ENCODE data around the gene CILP. TPM values are rescaled to one million over a fixed set of nuclear protein-coding genes. Genes with fewer than 3 reads are reported as not detected.
"Not testable (repeated sequence)": the region's sequence is repeated elsewhere in the genome, so short reads cannot be mapped to it uniquely, and the experiment has no call there.

CILP gene
- 10 to 100 TPM in 11 of 12 donors, not detected in 1; 13.6 to 41.8 (median 20.2) TPM for polyA plus RNA-seq (ENCODE audit: insufficient read length in 12 of 12)
- long read RNA-seq, donor 1: 0 reads
- long read RNA-seq, donor 2, full-length matches to known transcripts: 12 of 12 reads
- long read RNA-seq, donor 2, partial matches to known transcripts: 0 of 12 reads
- long read RNA-seq, donor 2, other reads (novel, unspliced or antisense): 0 of 12 reads
- long read RNA-seq, donor 3, full-length matches to known transcripts: 1 of 1 reads
- long read RNA-seq, donor 3, partial matches to known transcripts: 0 of 1 reads
- long read RNA-seq, donor 3, other reads (novel, unspliced or antisense): 0 of 1 reads
- long read RNA-seq, donor 4, full-length matches to known transcripts: 7 of 7 reads
- long read RNA-seq, donor 4, partial matches to known transcripts: 0 of 7 reads
- long read RNA-seq, donor 4, other reads (novel, unspliced or antisense): 0 of 7 reads
- long read RNA-seq, donor 5, full-length matches to known transcripts: 10 of 17 reads
- long read RNA-seq, donor 5, partial matches to known transcripts: 7 of 17 reads
- long read RNA-seq, donor 5, other reads (novel, unspliced or antisense): 0 of 17 reads
- long read RNA-seq, donor 6, full-length matches to known transcripts: 2 of 2 reads
- long read RNA-seq, donor 6, partial matches to known transcripts: 0 of 2 reads
- long read RNA-seq, donor 6, other reads (novel, unspliced or antisense): 0 of 2 reads
- long read RNA-seq, donor 7, full-length matches to known transcripts: 2 of 2 reads
- long read RNA-seq, donor 7, partial matches to known transcripts: 0 of 2 reads
- long read RNA-seq, donor 7, other reads (novel, unspliced or antisense): 0 of 2 reads
- long read RNA-seq, donor 8, full-length matches to known transcripts: 8 of 8 reads
- long read RNA-seq, donor 8, partial matches to known transcripts: 0 of 8 reads
- long read RNA-seq, donor 8, other reads (novel, unspliced or antisense): 0 of 8 reads
- long read RNA-seq, donor 9, full-length matches to known transcripts: 4 of 10 reads
- long read RNA-seq, donor 9, partial matches to known transcripts: 6 of 10 reads
- long read RNA-seq, donor 9, other reads (novel, unspliced or antisense): 0 of 10 reads
- long read RNA-seq, donor 10, full-length matches to known transcripts: 1 of 1 reads
- long read RNA-seq, donor 10, partial matches to known transcripts: 0 of 1 reads
- long read RNA-seq, donor 10, other reads (novel, unspliced or antisense): 0 of 1 reads
- long read RNA-seq, donor 11, full-length matches to known transcripts: 5 of 5 reads
- long read RNA-seq, donor 11, partial matches to known transcripts: 0 of 5 reads
- long read RNA-seq, donor 11, other reads (novel, unspliced or antisense): 0 of 5 reads

- DNase-seq: peak; percentile 36
These were observed at the start of gene CILP for GRCh38 chr15:65210770-65211481. CILP (minus strand) TSS chr15:65211473; CDS start chr15:65209755, 1,718 bp downstream.

- DNase-seq: peak; percentile 42
These were observed 49.7 kb upstream of the CILP start for GRCh38 chr15:65260968-65261367.

GRCh38 chr15:65259367-65259797, 48.1 kb upstream of the CILP start:
- peak; percentile 80 for DNase-seq

GRCh38 chr15:65258375-65259262, 47.3 kb upstream of the CILP start:
- DNase-seq: no peak

- no peak for DNase-seq
These were observed 44.3 kb upstream of the CILP start for GRCh38 chr15:65255486-65256140.

- no peak for DNase-seq
These were observed 43.5 kb upstream of the CILP start for GRCh38 chr15:65254758-65255157.

- peak; percentile 69 for DNase-seq
These were observed 43.1 kb upstream of the CILP start for GRCh38 chr15:65254356-65254755.

- DNase-seq: no peak
These were observed 38.4 kb upstream of the CILP start for GRCh38 chr15:65249641-65250040.

- DNase-seq: no peak
These were observed 37.4 kb upstream of the CILP start for GRCh38 chr15:65248511-65249255.

GRCh38 chr15:65246939-65247338, 35.7 kb upstream of the CILP start:
- no peak for DNase-seq

GRCh38 chr15:65246026-65246714, 34.9 kb upstream of the CILP start:
- DNase-seq: no peak

- DNase-seq: peak; percentile 85
These were observed 34.0 kb upstream of the CILP start for GRCh38 chr15:65245096-65245856.

GRCh38 chr15:65244638-65245037, 33.4 kb upstream of the CILP start:
- DNase-seq: no peak

GRCh38 chr15:65236443-65236842, 25.2 kb upstream of the CILP start:
- not testable (repeated sequence) for DNase-seq

GRCh38 chr15:65233696-65234095, 22.4 kb upstream of the CILP start:
- DNase-seq: no peak

- no peak for DNase-seq
These were observed 21.2 kb upstream of the CILP start for GRCh38 chr15:65232520-65232919.

- no peak for DNase-seq
These were observed 20.0 kb upstream of the CILP start for GRCh38 chr15:65231306-65231705.

Measured in muscle of arm (tissue), 14 donors.